GM12873 (cell line): ENCODE data around the gene NASP.

Experiments used
- CTCF ChIP-seq: IDR thresholded peaks from 2 replicates; pipeline ENCODE4 v1.5.1; 2012; ENCODE audit warnings: low read depth, mild to moderate bottlenecking, moderate library complexity, low read length, control low read depth; ENCODE audit not compliant: insufficient read depth; ENCODE audit errors: missing control alignments

NASP gene

GRCh38 chr1:45643978-45644377, 60.1 kb downstream of the NASP start:
- no peak for TF ChIP-seq CTCF

- TF ChIP-seq CTCF, result no peak
Observed at GRCh38 chr1:45644661-45645060, 60.8 kb downstream of the NASP start.

- TF ChIP-seq CTCF, result no peak
Observed at GRCh38 chr1:45647248-45648021, 63.6 kb downstream of the NASP start.

GRCh38 chr1:45654540-45655280, 70.9 kb downstream of the NASP start:
- no peak for TF ChIP-seq CTCF

GRCh38 chr1:45656573-45657226, 72.9 kb downstream of the NASP start:
- TF ChIP-seq CTCF, result no peak

- no peak for TF ChIP-seq CTCF
Observed at GRCh38 chr1:45658171-45658570, 74.3 kb downstream of the NASP start.

- TF ChIP-seq CTCF, result no peak
Observed at GRCh38 chr1:45659222-45659621, 75.4 kb downstream of the NASP start.
